Psoas muscle (tissue), 8 donors: ENCODE measurements around the gene FGF21. TPM values are rescaled to one million over a fixed set of nuclear protein-coding genes. Genes with fewer than 3 reads are reported as not detected.
A peak's percentile ranks its signal among the peaks of the same experiment; 100 is the strongest.
"Not testable (repeated sequence)": the region's sequence is repeated elsewhere in the genome, so short reads cannot be mapped to it uniquely, and the experiment has no call there.

Source experiments
- ATAC-seq, 4 donors: fragments of 200-7000 bp; cut with Tn5 transposase; one replicate each; pipeline ENCODE4 v1.9.1; 2020; ENCODE audit warnings: moderate library complexity in 3 of 4, mild to moderate bottlenecking in 2 of 4
- DNase-seq, 2 donors: peaks; one replicate each; pipeline ENCODE4 v3.0.0-alpha.2; 2020
- H3K27ac ChIP-seq: fragments of 200-600 bp; one replicate; pipeline ENCODE4 v1.8.0; 2022
- H3K27me3 ChIP-seq, 3 donors: fragments of 200-600 bp in 1 of 3; one replicate each; pipeline versions ENCODE4 v1.6.1 to v1.8.0; 2013 to 2022; ENCODE audit warnings: low read length in 2 of 3, mild to moderate bottlenecking in 2 of 3, moderate library complexity in 1 of 3; ENCODE audit not compliant: insufficient read depth in 3 of 3
- H3K36me3 ChIP-seq, 2 donors: fragments of 200-600 bp in 1 of 2; one replicate each; pipeline versions ENCODE4 v1.6.1 to v1.8.0; 2013 to 2022; ENCODE audit warnings: low read depth in 1 of 2, mild to moderate bottlenecking in 1 of 2, moderate library complexity in 1 of 2; ENCODE audit not compliant: insufficient read depth in 1 of 2
- H3K4me1 ChIP-seq: fragments of 200-600 bp; one replicate; pipeline ENCODE4 v1.8.0; 2022
- H3K4me3 ChIP-seq: fragments of 200-600 bp; one replicate; pipeline ENCODE4 v1.8.0; 2022; ENCODE audit warnings: mild to moderate bottlenecking
- H3K9me3 ChIP-seq: fragments of 200-600 bp; one replicate; pipeline ENCODE4 v1.8.0; 2022
- WGBS, 3 donors: extraction: QIAGEN DNeasy Blood & Tissue Kit; methylation state at CpG; one replicate each; pipeline versions ENCODE4 v1.1.6 to v1.1.7; 2013; 5-methylcytosine and 5-hydroxymethylcytosine counted together
- intact Hi-C, 2 donors: fragments of 100-400 bp; cut with DNase I; formaldehyde crosslinking; loops; one replicate each; pipeline versions ENCODE4 v1.11.0 to v1.14.2; 2022
- polyA plus RNA-seq, 3 donors: library from polyadenylated mRNA; stranded (reverse); fragments of 200-250 nt; gene quantifications; one replicate each; pipeline ENCODE4 v1.2.3, GENCODE V29; 2013
- total RNA-seq, 4 donors: library from RNA; stranded (reverse); fragmentation: NEBNext Ultra II Directional in 2 of 4; extraction: Animal tissue kit (Norgen Biotek cat#: 25700) in 2 of 4; gene quantifications; one replicate each; pipeline versions ENCODE4 v1.2.1 to v1.2.4, GENCODE V29; 2021 to 2023
- TF ChIP-seq, protein P1 (sequence below): fragments of 200-600 bp; IDR thresholded peaks from one replicate; pipeline ENCODE4 v1.8.0; 2022; ENCODE audit warnings: antibody characterized with exemption
- donor health status: healthy with polysubstance abuse.
- donor health status: DM: no; HTN: no; CAD: no; lungs with moderate emphysema.
- donor health status: Bipolar disorder and iron deficiency.
- donor health status: healthy.
- donor health status: DM: yes; HTN: yes; CAD: no.
- donor health status: DM: no; HTN: no; CAD: no.
- donor health status: DM: no; HTN: no; CAD: no.
- donor health status: DM: yes; HTN: yes; CAD: no.

FGF21 gene
- total and polyA plus RNA-seq, 7 donors = 0.06 to 6.2 (median 1.0) TPM; not detected in 3

GRCh38 chr19:48713864-48714755 is 41.2 kb upstream of the FGF21 start:
- H3K4me1 ChIP-seq = peaks cover 35% of the 10 kb centered on the region
- H3K27ac ChIP-seq = peak overlapping the region; percentile 91
- peaks cover 0 to 17% of the 10 kb centered on the region in 2 donors for H3K36me3 ChIP-seq
- H3K9me3 ChIP-seq = no peaks in the 10 kb centered on the region
- WGBS, 3 donors = 5 to 10% (median 6%) methylated on average over 64 to 67 of the region's 67 CpGs
- intact Hi-C loops = loop anchor here in 1 of 2 donors (5.0 kb wide), 1 partner anchor 37 kb away; no protein-coding TSS in a partner anchor
- no peaks in the 10 kb centered on the region for H3K27me3 ChIP-seq
- TF ChIP-seq, protein P1, sequence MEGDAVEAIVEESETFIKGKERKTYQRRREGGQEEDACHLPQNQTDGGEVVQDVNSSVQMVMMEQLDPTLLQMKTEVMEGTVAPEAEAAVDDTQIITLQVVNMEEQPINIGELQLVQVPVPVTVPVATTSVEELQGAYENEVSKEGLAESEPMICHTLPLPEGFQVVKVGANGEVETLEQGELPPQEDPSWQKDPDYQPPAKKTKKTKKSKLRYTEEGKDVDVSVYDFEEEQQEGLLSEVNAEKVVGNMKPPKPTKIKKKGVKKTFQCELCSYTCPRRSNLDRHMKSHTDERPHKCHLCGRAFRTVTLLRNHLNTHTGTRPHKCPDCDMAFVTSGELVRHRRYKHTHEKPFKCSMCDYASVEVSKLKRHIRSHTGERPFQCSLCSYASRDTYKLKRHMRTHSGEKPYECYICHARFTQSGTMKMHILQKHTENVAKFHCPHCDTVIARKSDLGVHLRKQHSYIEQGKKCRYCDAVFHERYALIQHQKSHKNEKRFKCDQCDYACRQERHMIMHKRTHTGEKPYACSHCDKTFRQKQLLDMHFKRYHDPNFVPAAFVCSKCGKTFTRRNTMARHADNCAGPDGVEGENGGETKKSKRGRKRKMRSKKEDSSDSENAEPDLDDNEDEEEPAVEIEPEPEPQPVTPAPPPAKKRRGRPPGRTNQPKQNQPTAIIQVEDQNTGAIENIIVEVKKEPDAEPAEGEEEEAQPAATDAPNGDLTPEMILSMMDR = no peak
- peak overlapping the region; percentile 78 for H3K4me3 ChIP-seq
- ATAC-seq = peak; percentile 82 to 90 (median 89)
- peak; percentile 99 to 100 for DNase-seq

GRCh38 chr19:48714759-48715675 is 40.3 kb upstream of the FGF21 start:
- TF ChIP-seq, protein P1 = no peak
- Histone ChIP-seq H3K4me1 (peaks cover 35% of the 10 kb centered on the region), H3K4me3 (peak overlapping the region; percentile 78), H3K27ac (peak overlapping the region; percentile 91), H3K9me3 (no peaks in the 10 kb centered on the region), H3K36me3 (peaks cover 0 to 17% of the 10 kb centered on the region in 2 donors), H3K27me3 (no peaks in the 10 kb centered on the region)
- ATAC-seq (no peak), DNase-seq (peak in 1 of 2 donors; percentile 59)
- intact Hi-C loops = loop anchor here (5.0 kb wide), 1 partner anchor 38 kb away; no protein-coding TSS in a partner anchor
- 32 to 41% (median 37%) methylated on average over 26 of the region's 26 CpGs for WGBS, 3 donors

GRCh38 chr19:48715681-48716171 is 39.6 kb upstream of the FGF21 start:
- intact Hi-C loops = loop anchor here in 1 of 2 donors (5.0 kb wide), 1 partner anchor 38 kb away; no protein-coding TSS in a partner anchor
- Histone ChIP-seq H3K36me3 (peaks cover 0 to 17% of the 10 kb centered on the region in 2 donors), H3K27ac (peak overlapping the region; percentile 91), H3K4me3 (peak overlapping the region; percentile 78), H3K27me3 (no peaks in the 10 kb centered on the region), H3K9me3 (no peaks in the 10 kb centered on the region), H3K4me1 (peaks cover 35% of the 10 kb centered on the region)
- WGBS, 3 donors = 26 to 42% (median 40%) methylated on average over 19 of the region's 19 CpGs
- TF ChIP-seq, protein P1 = no peak
- ATAC-seq (no peak), DNase-seq (peak in 1 of 2 donors; percentile 70)

GRCh38 chr19:48716562-48717291 is 38.6 kb upstream of the FGF21 start:
- DNase-seq (peak; percentile 64 to 79), ATAC-seq (peak in 1 of 4 donors; percentile 11)
- TF ChIP-seq, protein P1 = no peak
- H3K27me3 ChIP-seq = no peaks in the 10 kb centered on the region
- H3K4me3 ChIP-seq = peak overlapping the region; percentile 78
- 3 to 9% (median 5%) methylated on average over 11 to 24 of the region's 24 CpGs for WGBS, 3 donors
- no peaks in the 10 kb centered on the region for H3K9me3 ChIP-seq
- peaks cover 0 to 17% of the 10 kb centered on the region in 2 donors for H3K36me3 ChIP-seq
- peaks cover 35% of the 10 kb centered on the region for H3K4me1 ChIP-seq
- peak overlapping the region; percentile 91 for H3K27ac ChIP-seq
- intact Hi-C loops = loop anchor here in 1 of 2 donors (5.0 kb wide), 1 partner anchor 39 kb away; no protein-coding TSS in a partner anchor

DNA sequence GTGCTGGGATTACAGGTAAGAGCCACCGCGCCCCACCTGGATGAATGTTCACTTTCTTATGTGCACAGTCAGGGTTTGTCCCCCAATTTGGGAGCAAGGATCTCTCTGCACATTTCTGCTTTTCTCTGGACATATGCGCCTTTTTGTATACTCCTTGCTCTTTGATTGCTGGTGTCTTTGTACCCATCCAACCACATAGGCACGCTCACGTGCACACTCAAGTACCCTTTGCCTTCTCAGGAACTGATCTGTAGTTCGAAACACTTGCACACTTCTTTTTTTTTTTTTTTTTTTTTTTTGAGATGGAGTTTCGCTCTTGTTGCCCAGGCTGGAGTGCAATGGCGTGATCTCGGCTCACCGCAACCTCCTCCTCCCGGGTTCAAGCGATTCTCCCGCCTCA is 37.2 kb upstream of the FGF21 start:
- not testable (repeated sequence) for H3K9me3 ChIP-seq, H3K36me3 ChIP-seq, ATAC-seq, DNase-seq, H3K27me3 ChIP-seq
- intact Hi-C loops = loop anchor here (2.0 to 5.0 kb wide), 2 partner anchors 41 to 79 kb away; no protein-coding TSS in a partner anchor
- Histone ChIP-seq H3K27ac (peak overlapping the region; percentile 91), H3K4me3 (peak overlapping the region; percentile 78), H3K4me1 (peaks cover 33% of the 10 kb centered on the region)
- 71 to 81% (median 77%) methylated on average over 13 of the region's 13 CpGs for WGBS, 3 donors
